ENCODE data around the gene PTTG1IP.

DNA sequence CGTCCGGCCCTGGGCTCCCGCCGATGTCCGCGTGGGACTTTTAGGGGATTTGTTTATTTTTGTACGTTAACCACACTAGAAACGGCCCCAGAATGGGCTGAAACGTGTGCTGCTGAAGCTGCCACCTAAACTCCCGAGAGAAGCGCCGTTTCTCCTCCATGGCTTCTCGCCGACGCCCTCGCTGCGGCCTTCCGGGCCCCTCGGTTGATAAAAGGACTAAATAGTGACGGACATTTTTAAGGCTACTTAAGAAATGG, 678 bp upstream of the PTTG1IP start:
- TF ChIP-seq, protein P1, sequence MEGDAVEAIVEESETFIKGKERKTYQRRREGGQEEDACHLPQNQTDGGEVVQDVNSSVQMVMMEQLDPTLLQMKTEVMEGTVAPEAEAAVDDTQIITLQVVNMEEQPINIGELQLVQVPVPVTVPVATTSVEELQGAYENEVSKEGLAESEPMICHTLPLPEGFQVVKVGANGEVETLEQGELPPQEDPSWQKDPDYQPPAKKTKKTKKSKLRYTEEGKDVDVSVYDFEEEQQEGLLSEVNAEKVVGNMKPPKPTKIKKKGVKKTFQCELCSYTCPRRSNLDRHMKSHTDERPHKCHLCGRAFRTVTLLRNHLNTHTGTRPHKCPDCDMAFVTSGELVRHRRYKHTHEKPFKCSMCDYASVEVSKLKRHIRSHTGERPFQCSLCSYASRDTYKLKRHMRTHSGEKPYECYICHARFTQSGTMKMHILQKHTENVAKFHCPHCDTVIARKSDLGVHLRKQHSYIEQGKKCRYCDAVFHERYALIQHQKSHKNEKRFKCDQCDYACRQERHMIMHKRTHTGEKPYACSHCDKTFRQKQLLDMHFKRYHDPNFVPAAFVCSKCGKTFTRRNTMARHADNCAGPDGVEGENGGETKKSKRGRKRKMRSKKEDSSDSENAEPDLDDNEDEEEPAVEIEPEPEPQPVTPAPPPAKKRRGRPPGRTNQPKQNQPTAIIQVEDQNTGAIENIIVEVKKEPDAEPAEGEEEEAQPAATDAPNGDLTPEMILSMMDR (IDR thresholded peaks at IDR 0.05; ENCODE audit: low read depth, low read length, poor library complexity, severe bottlenecking): no peak
- peak; percentile 68; the same call in 1 of the 2 replicates for TF ChIP-seq EZH2phosphoT487 (IDR thresholded peaks at IDR 0.05; ENCODE audit: borderline replicate concordance, low read length)
